IMR-90 (cell line): ENCODE data around the gene GRK5. TPM values are rescaled to one million over a fixed set of nuclear protein-coding genes. Genes with fewer than 3 reads are reported as not detected.

Experiments
- ATAC-seq: fragments of 200-7000 bp; cut with Tn5 transposase; 2 replicates; pipeline ENCODE4 v1.9.1; 2020; ENCODE audit warnings: low read depth, mild to moderate bottlenecking, moderate library complexity
- BruUV-seq: library from RNA; stranded (reverse); fragments of 400-500 nt; replicated peaks from 2 replicates; lab custom pipeline; 2021; lab: Mats Ljungman, UMichigan
- CTCF ChIA-PET: fragments of 300-600 bp; formaldehyde crosslinking; extraction: SDS; loops from one replicate; lab custom pipeline; 2021; ENCODE audit warnings: antibody characterized with exemption; lab: Yijun Ruan, JAX
- POLR2A ChIA-PET: fragments of 300-600 bp; sonication (Branson Sonifier 250); formaldehyde crosslinking; loops from one replicate; lab custom pipeline; 2022; ENCODE audit warnings: antibody characterized with exemption; ENCODE audit not compliant: unreplicated experiment; lab: Charles Lee
- DNase-seq: peaks from one replicate; pipeline ENCODE4 v3.0.0; 2013
- H2AFZ ChIP-seq: replicated peaks from 2 replicates; pipeline ENCODE3; 2013; ENCODE audit warnings: low read length, mild to moderate bottlenecking; ENCODE audit not compliant: poor library complexity
- H2AK5ac ChIP-seq: 2 replicates; pipeline ENCODE4 v1.6.1; 2013; ENCODE audit warnings: low read depth, low read length, inconsistent platforms
- H2AK9ac ChIP-seq: replicated peaks from 2 replicates; pipeline ENCODE3; 2013; ENCODE audit warnings: mild to moderate bottlenecking, low read depth, low read length, moderate library complexity; ENCODE audit not compliant: poor library complexity
- H2BK120ac ChIP-seq: 2 replicates; pipeline ENCODE4 v1.6.1; 2013; ENCODE audit warnings: low read depth, low read length, inconsistent platforms
- H2BK15ac ChIP-seq: 3 replicates; pipeline ENCODE4 v1.6.1; 2013; ENCODE audit warnings: low read depth, low read length, inconsistent platforms
- H2BK20ac ChIP-seq: 2 replicates; pipeline ENCODE4 v1.6.1; 2013; ENCODE audit warnings: low read depth, mild to moderate bottlenecking, inconsistent platforms, low read length, moderate library complexity
- H2BK5ac ChIP-seq: 2 replicates; pipeline ENCODE4 v1.6.1; 2013; ENCODE audit warnings: mild to moderate bottlenecking, low read depth, low read length, inconsistent platforms; ENCODE audit not compliant: poor library complexity, severe bottlenecking
- H3K14ac ChIP-seq: replicated peaks from 2 replicates; pipeline ENCODE4 v1.6.1; 2013; ENCODE audit warnings: low read depth, low read length, inconsistent platforms
- H3K18ac ChIP-seq: 2 replicates; pipeline ENCODE4 v1.6.1; 2013; ENCODE audit warnings: low read depth, low read length, control low read depth
- H3K23ac ChIP-seq: 2 replicates; pipeline ENCODE4 v1.6.1; 2013; ENCODE audit warnings: low read depth, low read length, inconsistent platforms
- H3K27ac ChIP-seq: 2 replicates; pipeline ENCODE4 v1.5.1; 2013; ENCODE audit warnings: mild to moderate bottlenecking, control low read depth, low read length; ENCODE audit not compliant: insufficient read depth
- H3K27me3 ChIP-seq: 2 replicates; pipeline ENCODE4 v1.6.1; 2013; ENCODE audit warnings: low read length; ENCODE audit not compliant: control insufficient read depth, insufficient read depth
- H3K36me3 ChIP-seq: 2 replicates; pipeline ENCODE4 v1.6.1; 2013; ENCODE audit warnings: low read length, mixed read lengths; ENCODE audit not compliant: control insufficient read depth, insufficient read depth
- H3K4ac ChIP-seq: 2 replicates; pipeline ENCODE4 v1.6.1; 2013; ENCODE audit warnings: low read depth, low read length, inconsistent platforms
- H3K4me1 ChIP-seq: 2 replicates; pipeline ENCODE4 v1.6.1; 2013; ENCODE audit warnings: low read length, mixed read lengths; ENCODE audit not compliant: control insufficient read depth, insufficient read depth
- H3K4me2 ChIP-seq: 2 replicates; pipeline ENCODE4 v1.6.1; 2013; ENCODE audit warnings: low read depth, mild to moderate bottlenecking, control low read depth, low read length, moderate library complexity
- H3K4me3 ChIP-seq: 2 replicates; pipeline ENCODE4 v1.5.1; 2013; ENCODE audit warnings: low read depth, mild to moderate bottlenecking, control low read depth, low read length, moderate library complexity; ENCODE audit not compliant: insufficient read depth
- H3K56ac ChIP-seq: 2 replicates; pipeline ENCODE4 v1.6.1; 2013; ENCODE audit warnings: low read length, inconsistent platforms; ENCODE audit not compliant: insufficient read depth; ENCODE audit errors: extremely low read depth
- H3K79me1 ChIP-seq, 2 experiments: 2 replicates each; pipeline ENCODE4 v1.6.1; 2013; ENCODE audit warnings: low read length in 2 of 2, inconsistent platforms in 1 of 2, low read depth in 1 of 2
- H3K9ac ChIP-seq: 2 replicates; pipeline ENCODE4 v1.6.1; 2013; ENCODE audit warnings: low read depth, low read length, control low read depth
- H3K9me1 ChIP-seq: 2 replicates; pipeline ENCODE4 v1.6.1; 2013; ENCODE audit warnings: low read length, inconsistent platforms; ENCODE audit not compliant: insufficient read depth
- H3K9me3 ChIP-seq: 2 replicates; pipeline ENCODE4 v1.6.1; 2013; ENCODE audit warnings: low read length; ENCODE audit not compliant: control insufficient read depth, insufficient read depth
- H4K20me1 ChIP-seq: 2 replicates; pipeline ENCODE4 v1.6.1; 2013; ENCODE audit warnings: low read length, inconsistent platforms; ENCODE audit not compliant: insufficient read depth
- H4K5ac ChIP-seq: 2 replicates; pipeline ENCODE4 v1.6.1; 2013; ENCODE audit warnings: mild to moderate bottlenecking, low read depth, low read length, control low read depth
- H4K8ac ChIP-seq, 2 experiments: 2 replicates each; pipeline ENCODE4 v1.6.1; 2013; ENCODE audit warnings: low read depth in 2 of 2, low read length in 2 of 2, control low read depth in 1 of 2, inconsistent platforms in 1 of 2
- H4K91ac ChIP-seq: 2 replicates; pipeline ENCODE4 v1.6.1; 2013; ENCODE audit warnings: low read depth, low read length, inconsistent platforms; ENCODE audit not compliant: insufficient read depth
- BHLHE40 ChIP-seq: fragments of 150-350 bp; IDR thresholded peaks from 2 replicates; pipeline ENCODE4 v1.6.1; 2016; ENCODE audit warnings: mild to moderate bottlenecking, low read depth, low read length
- CEBPB ChIP-seq: IDR thresholded peaks from 2 replicates; pipeline ENCODE4 v1.6.1; 2012; ENCODE audit warnings: low read depth, low read length, improper control_type of control experiment
- CHD1 ChIP-seq: IDR thresholded peaks from 2 replicates; pipeline ENCODE4 v1.6.1; 2012; ENCODE audit warnings: low read depth, low read length, improper control_type of control experiment
- FOS ChIP-seq: fragments of 150-350 bp; IDR thresholded peaks from 2 replicates; pipeline ENCODE4 v1.6.1; 2016; ENCODE audit warnings: low read depth, low read length
- MAFK ChIP-seq: IDR thresholded peaks from 2 replicates; pipeline ENCODE4 v1.6.1; 2012; ENCODE audit warnings: low read depth, low read length, improper control_type of control experiment
- MAZ ChIP-seq: IDR thresholded peaks from 2 replicates; pipeline ENCODE4 v1.6.1; 2012; ENCODE audit warnings: low read depth, mild to moderate bottlenecking, low read length, improper control_type of control experiment, moderate library complexity, borderline replicate concordance
- MXI1 ChIP-seq: IDR thresholded peaks from 2 replicates; pipeline ENCODE4 v1.6.1; 2012; ENCODE audit warnings: low read depth, mild to moderate bottlenecking, low read length, moderate library complexity, borderline replicate concordance
- NFE2L2 ChIP-seq: fragments of 150-350 bp; IDR thresholded peaks from 2 replicates; pipeline ENCODE4 v1.6.1; 2016; ENCODE audit warnings: low read depth, mild to moderate bottlenecking, low read length
- POLR2A ChIP-seq: IDR thresholded peaks from 2 replicates; pipeline ENCODE4 v1.6.1; 2012; ENCODE audit warnings: mild to moderate bottlenecking, low read depth, low read length
- RAD21 ChIP-seq: IDR thresholded peaks from 2 replicates; pipeline ENCODE4 v1.6.1; 2012; ENCODE audit warnings: low read length, improper control_type of control experiment
- RCOR1 ChIP-seq: IDR thresholded peaks from 2 replicates; pipeline ENCODE4 v1.6.1; 2012; ENCODE audit warnings: mild to moderate bottlenecking, low read length, improper control_type of control experiment; ENCODE audit not compliant: insufficient replicate concordance
- RFX5 ChIP-seq: IDR thresholded peaks from 2 replicates; pipeline ENCODE4 v1.8.0; 2012; ENCODE audit warnings: low read depth, mild to moderate bottlenecking, low read length, moderate library complexity
- SMC3 ChIP-seq: fragments of 150-350 bp; IDR thresholded peaks from 2 replicates; pipeline ENCODE4 v1.6.1; 2016; ENCODE audit warnings: low read depth, mild to moderate bottlenecking, antibody characterized with exemption, low read length, moderate library complexity
- WGBS, 2 experiments: methylation state at CpG; one replicate each; pipeline versions ENCODE4 v1.1.5 to v1.1.7; 2013; ENCODE audit warnings: missing lambda C conversion rate in 2 of 2; ENCODE audit not compliant: insufficient read length in 1 of 2; ENCODE audit errors: extremely low coverage in 2 of 2; 5-methylcytosine and 5-hydroxymethylcytosine counted together
- dilution Hi-C: fragments of 300-500 bp; cut with HindIII; formaldehyde crosslinking; loops from one replicate; pipeline ENCODE4 v1.14.3; 2018; ENCODE audit warnings: low sequenced_read_pairs; ENCODE audit not compliant: unreplicated experiment
- in situ Hi-C: fragments of 300-500 bp; cut with MboI; formaldehyde crosslinking; loops from 3 replicates; pipeline ENCODE4 v1.14.3; 2019; ENCODE audit warnings: low sequenced_read_pairs, inconsistent platforms, mixed read lengths
- intact Hi-C: fragments of 100-400 bp; cut with micrococcal nuclease; formaldehyde crosslinking; loops from 2 replicates; pipeline ENCODE4 v1.10.0; 2022
- polyA plus RNA-seq, 3 experiments: library from polyadenylated mRNA; depleted of rRNA; stranded (reverse); fragments of >200 nt; gene quantifications; 2 replicates each; pipeline ENCODE4 v1.2.3, GENCODE V29; 2012; ENCODE audit warnings: low replicate concordance in 1 of 3
- total RNA-seq: library from RNA; depleted of rRNA; stranded (reverse); fragments of >200 nt; gene quantifications from 2 replicates; pipeline ENCODE4 v1.2.3, GENCODE V29; 2012
- TF ChIP-seq, protein P1 (sequence below): fragments of 150-350 bp; IDR thresholded peaks from 2 replicates; pipeline ENCODE4 v1.6.1; 2017; ENCODE audit warnings: mild to moderate bottlenecking, antibody characterized with exemption, low read length, low read depth
- TF ChIP-seq, protein P2 (sequence below): fragments of 150-350 bp; IDR thresholded peaks from 2 replicates; pipeline ENCODE4 v1.6.1; 2016; ENCODE audit warnings: low read depth, mild to moderate bottlenecking, low read length, moderate library complexity, borderline replicate concordance
- TF ChIP-seq, protein P3 (sequence below): conservative IDR thresholded peaks from 2 replicates; pipeline ENCODE4 v1.5.1; 2012; ENCODE audit warnings: mild to moderate bottlenecking, low read depth, low read length, improper control_type of control experiment

The GRK5 gene
- total and polyA plus RNA-seq, 2 of the 4 experiments (the other 2 are of a cell fraction) = 12.9 to 16.3 TPM

DNA sequence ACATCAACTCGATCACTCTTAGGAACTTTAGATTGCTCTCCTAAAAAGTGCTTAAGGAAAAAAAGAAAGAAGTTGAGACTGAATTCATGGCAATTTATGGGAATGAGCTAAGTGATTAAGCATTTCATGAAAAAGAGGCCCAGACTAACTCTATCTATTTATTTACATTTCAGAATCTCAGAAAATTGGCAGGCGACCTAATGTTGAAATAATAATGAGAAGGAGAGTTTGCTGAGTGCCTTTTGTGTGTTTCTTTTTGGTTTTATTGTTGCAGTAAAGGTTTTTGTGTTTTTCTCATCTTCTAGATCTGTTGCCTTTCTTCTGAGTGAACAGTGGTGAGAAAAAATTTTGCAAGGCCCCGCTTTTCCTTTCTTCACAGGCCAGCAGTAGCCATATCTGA is 3.8 kb downstream of the GRK5 start:
- Histone ChIP-seq H2AK9ac (no peak overlapping the region), H3K27ac (peak overlapping the region; percentile 94), H3K9me3 (no peaks in the 10 kb centered on the region), H3K4ac (peak overlapping the region; percentile 80; the same call in 1 of the 2 replicates), H3K79me1 (peaks cover 16 to 63% of the 10 kb centered on the region in 2 experiments), H2BK5ac (peak overlapping the region; percentile 82), H4K8ac (peak overlapping the region; percentile 52 to 74; a peak in 3 of 4 replicates), H3K4me2 (peak overlapping the region; percentile 66), H2BK20ac (no peak overlapping the region), H3K9ac (peak overlapping the region; percentile 79; the same call in 1 of the 2 replicates), H2BK120ac (peak overlapping the region; percentile 89), H2AK5ac (peak overlapping the region; percentile 81; the same call in 1 of the 2 replicates), H3K27me3 (no peaks in the 10 kb centered on the region), H3K14ac (peak overlapping the region; percentile 86; the same call in 1 of the 2 replicates), H4K5ac (peak overlapping the region; percentile 93; the same call in 1 of the 2 replicates), H3K4me3 (no peak overlapping the region), H2BK15ac (peak overlapping the region; percentile 65; the same call in 1 of the 3 replicates), H4K91ac (peak overlapping the region; percentile 85), H3K9me1 (peaks cover 6% of the 10 kb centered on the region), H3K23ac (peak overlapping the region; percentile 92; the same call in 1 of the 2 replicates), H4K20me1 (peaks cover 32% of the 10 kb centered on the region), H3K56ac (peak overlapping the region; percentile 60; the same call in 1 of the 2 replicates), H2AFZ (no peak overlapping the region), H3K18ac (peak overlapping the region; percentile 85), H3K36me3 (peaks cover 20% of the 10 kb centered on the region), H3K4me1 (peaks cover 14% of the 10 kb centered on the region)
- TF ChIP-seq POLR2A (no peak), SMC3 (no peak), RCOR1 (no peak), MXI1 (no peak), RAD21 (no peak), FOS (no peak), MAFK (no peak), NFE2L2 (no peak), CEBPB (peak; percentile 53; the same call in 1 of the 2 replicates), MAZ (no peak), BHLHE40 (0 out of 2 replicates have a peak, but pooled peaks have one; percentile 53), CHD1 (no peak), RFX5 (no peak)
- TF ChIP-seq, protein P1, sequence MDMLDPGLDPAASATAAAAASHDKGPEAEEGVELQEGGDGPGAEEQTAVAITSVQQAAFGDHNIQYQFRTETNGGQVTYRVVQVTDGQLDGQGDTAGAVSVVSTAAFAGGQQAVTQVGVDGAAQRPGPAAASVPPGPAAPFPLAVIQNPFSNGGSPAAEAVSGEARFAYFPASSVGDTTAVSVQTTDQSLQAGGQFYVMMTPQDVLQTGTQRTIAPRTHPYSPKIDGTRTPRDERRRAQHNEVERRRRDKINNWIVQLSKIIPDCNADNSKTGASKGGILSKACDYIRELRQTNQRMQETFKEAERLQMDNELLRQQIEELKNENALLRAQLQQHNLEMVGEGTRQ = no peak
- TF ChIP-seq, protein P2, sequence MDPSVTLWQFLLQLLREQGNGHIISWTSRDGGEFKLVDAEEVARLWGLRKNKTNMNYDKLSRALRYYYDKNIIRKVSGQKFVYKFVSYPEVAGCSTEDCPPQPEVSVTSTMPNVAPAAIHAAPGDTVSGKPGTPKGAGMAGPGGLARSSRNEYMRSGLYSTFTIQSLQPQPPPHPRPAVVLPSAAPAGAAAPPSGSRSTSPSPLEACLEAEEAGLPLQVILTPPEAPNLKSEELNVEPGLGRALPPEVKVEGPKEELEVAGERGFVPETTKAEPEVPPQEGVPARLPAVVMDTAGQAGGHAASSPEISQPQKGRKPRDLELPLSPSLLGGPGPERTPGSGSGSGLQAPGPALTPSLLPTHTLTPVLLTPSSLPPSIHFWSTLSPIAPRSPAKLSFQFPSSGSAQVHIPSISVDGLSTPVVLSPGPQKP = no peak
- TF ChIP-seq, protein P3, sequence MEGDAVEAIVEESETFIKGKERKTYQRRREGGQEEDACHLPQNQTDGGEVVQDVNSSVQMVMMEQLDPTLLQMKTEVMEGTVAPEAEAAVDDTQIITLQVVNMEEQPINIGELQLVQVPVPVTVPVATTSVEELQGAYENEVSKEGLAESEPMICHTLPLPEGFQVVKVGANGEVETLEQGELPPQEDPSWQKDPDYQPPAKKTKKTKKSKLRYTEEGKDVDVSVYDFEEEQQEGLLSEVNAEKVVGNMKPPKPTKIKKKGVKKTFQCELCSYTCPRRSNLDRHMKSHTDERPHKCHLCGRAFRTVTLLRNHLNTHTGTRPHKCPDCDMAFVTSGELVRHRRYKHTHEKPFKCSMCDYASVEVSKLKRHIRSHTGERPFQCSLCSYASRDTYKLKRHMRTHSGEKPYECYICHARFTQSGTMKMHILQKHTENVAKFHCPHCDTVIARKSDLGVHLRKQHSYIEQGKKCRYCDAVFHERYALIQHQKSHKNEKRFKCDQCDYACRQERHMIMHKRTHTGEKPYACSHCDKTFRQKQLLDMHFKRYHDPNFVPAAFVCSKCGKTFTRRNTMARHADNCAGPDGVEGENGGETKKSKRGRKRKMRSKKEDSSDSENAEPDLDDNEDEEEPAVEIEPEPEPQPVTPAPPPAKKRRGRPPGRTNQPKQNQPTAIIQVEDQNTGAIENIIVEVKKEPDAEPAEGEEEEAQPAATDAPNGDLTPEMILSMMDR = no peak
- ChIA-PET CTCF (no interaction called here), POLR2A (interaction anchor here (0.6 kb wide), 1 partner anchor 40 kb away, joined by 3 read pairs; no protein-coding TSS in a partner anchor)
- intact Hi-C loops = no loop called here
- BruUV-seq = no TSS peak
- dilution Hi-C loops = no loop called here
- ATAC-seq (no peak), DNase-seq (peak; percentile 90)
- no CpG with 5 or more reads among the region's 3 CpGs for WGBS, 2 experiments
- in situ Hi-C loops = no loop called here
